ENCODE measurements around the gene TMEM204.

The TMEM204 gene

GRCh38 chr16:1509307-1510221 is 23.9 kb upstream of the TMEM204 start:
- Histone ChIP-seq H3K27ac (ENCODE audit: low read depth, low read length, severe bottlenecking) (no peak overlapping the region), H3K9me3 (ENCODE audit: control insufficient read depth, low read length) (no peaks in the 10 kb centered on the region), H3K4me3 (ENCODE audit: extremely low read depth, insufficient read depth, low read length, poor library complexity, severe bottlenecking) (no peak overlapping the region), H3K36me3 (ENCODE audit: control insufficient read depth, insufficient read depth, low read length) (peaks cover 58% of the 10 kb centered on the region), H3K4me1 (ENCODE audit: control insufficient read depth, insufficient read depth, low read length, poor library complexity, severe bottlenecking) (no peaks in the 10 kb centered on the region)
- WGBS, 2 experiments (ENCODE audit: insufficient coverage in 2 of 2) = 90 to 92% methylated on average over 29 to 41 of the region's 44 CpGs

GRCh38 chr16:1510272-1510671 is 23.2 kb upstream of the TMEM204 start:
- no peak overlapping the region for H3K27ac ChIP-seq (ENCODE audit: low read depth, low read length, severe bottlenecking)
- H3K4me1 ChIP-seq (ENCODE audit: control insufficient read depth, insufficient read depth, low read length, poor library complexity, severe bottlenecking) = no peaks in the 10 kb centered on the region
- WGBS, 2 experiments (ENCODE audit: insufficient coverage in 2 of 2) = 95 to 100% methylated on average over 8 to 9 of the region's 10 CpGs
- H3K36me3 ChIP-seq (ENCODE audit: control insufficient read depth, insufficient read depth, low read length) = peaks cover 53% of the 10 kb centered on the region
- H3K4me3 ChIP-seq (ENCODE audit: extremely low read depth, insufficient read depth, low read length, poor library complexity, severe bottlenecking) = no peak overlapping the region
- H3K9me3 ChIP-seq (ENCODE audit: control insufficient read depth, low read length) = no peaks in the 10 kb centered on the region

- Histone ChIP-seq H3K36me3 (ENCODE audit: control insufficient read depth, insufficient read depth, low read length) (peaks cover 50% of the 10 kb centered on the region), H3K4me3 (ENCODE audit: extremely low read depth, insufficient read depth, low read length, poor library complexity, severe bottlenecking) (no peak overlapping the region), H3K27ac (ENCODE audit: low read depth, low read length, severe bottlenecking) (no peak overlapping the region), H3K4me1 (ENCODE audit: control insufficient read depth, insufficient read depth, low read length, poor library complexity, severe bottlenecking) (no peaks in the 10 kb centered on the region), H3K9me3 (ENCODE audit: control insufficient read depth, low read length) (no peaks in the 10 kb centered on the region)
- WGBS, 2 experiments (ENCODE audit: insufficient coverage in 2 of 2) = 94% methylated on average over 20 to 23 of the region's 26 CpGs
These were observed 22.5 kb upstream of the TMEM204 start for GRCh38 chr16:1510941-1511351.

GRCh38 chr16:1511662-1512569 is 21.6 kb upstream of the TMEM204 start:
- H3K36me3 ChIP-seq (ENCODE audit: control insufficient read depth, insufficient read depth, low read length) = peaks cover 43% of the 10 kb centered on the region
- WGBS, 2 experiments (ENCODE audit: insufficient coverage in 2 of 2) = 94 to 96% methylated on average over 16 to 24 of the region's 30 CpGs

GRCh38 chr16:1512774-1513173 is 20.7 kb upstream of the TMEM204 start:
- Histone ChIP-seq H3K36me3 (ENCODE audit: control insufficient read depth, insufficient read depth, low read length) (peaks cover 41% of the 10 kb centered on the region), H3K27ac (ENCODE audit: low read depth, low read length, severe bottlenecking) (no peak overlapping the region), H3K9me3 (ENCODE audit: control insufficient read depth, low read length) (no peaks in the 10 kb centered on the region), H3K4me1 (ENCODE audit: control insufficient read depth, insufficient read depth, low read length, poor library complexity, severe bottlenecking) (no peaks in the 10 kb centered on the region), H3K4me3 (ENCODE audit: extremely low read depth, insufficient read depth, low read length, poor library complexity, severe bottlenecking) (no peak overlapping the region)
- WGBS, 2 experiments (ENCODE audit: insufficient coverage in 2 of 2) = 91 to 96% methylated on average over 12 to 14 of the region's 15 CpGs

More at GRCh38 chr16:1511662-1512569, 21.6 kb upstream of the TMEM204 start:
- Histone ChIP-seq H3K9me3 (ENCODE audit: control insufficient read depth, low read length) (no peaks in the 10 kb centered on the region), H3K27ac (ENCODE audit: low read depth, low read length, severe bottlenecking) (no peak overlapping the region), H3K4me1 (ENCODE audit: control insufficient read depth, insufficient read depth, low read length, poor library complexity, severe bottlenecking) (no peaks in the 10 kb centered on the region), H3K4me3 (ENCODE audit: extremely low read depth, insufficient read depth, low read length, poor library complexity, severe bottlenecking) (no peak overlapping the region)

- Histone ChIP-seq H3K9me3 (ENCODE audit: control insufficient read depth, low read length) (no peaks in the 10 kb centered on the region), H3K4me3 (ENCODE audit: extremely low read depth, insufficient read depth, low read length, poor library complexity, severe bottlenecking) (no peak overlapping the region), H3K27ac (ENCODE audit: low read depth, low read length, severe bottlenecking) (no peak overlapping the region), H3K36me3 (ENCODE audit: control insufficient read depth, insufficient read depth, low read length) (peaks cover 35% of the 10 kb centered on the region), H3K4me1 (ENCODE audit: control insufficient read depth, insufficient read depth, low read length, poor library complexity, severe bottlenecking) (no peaks in the 10 kb centered on the region)
- WGBS, 2 experiments (ENCODE audit: insufficient coverage in 2 of 2) = 100% methylated on average over 2 of the region's 3 CpGs; no CpG with 5 or more reads in 1 of the 2 experiments
These were observed 19.0 kb upstream of the TMEM204 start for GRCh38 chr16:1514507-1514906.

GRCh38 chr16:1518626-1519135 is 14.8 kb upstream of the TMEM204 start:
- Histone ChIP-seq H3K36me3 (ENCODE audit: control insufficient read depth, insufficient read depth, low read length) (peaks cover 16% of the 10 kb centered on the region), H3K27ac (ENCODE audit: low read depth, low read length, severe bottlenecking) (no peak overlapping the region), H3K4me3 (ENCODE audit: extremely low read depth, insufficient read depth, low read length, poor library complexity, severe bottlenecking) (no peak overlapping the region), H3K9me3 (ENCODE audit: control insufficient read depth, low read length) (no peaks in the 10 kb centered on the region), H3K4me1 (ENCODE audit: control insufficient read depth, insufficient read depth, low read length, poor library complexity, severe bottlenecking) (no peaks in the 10 kb centered on the region)
- WGBS, 2 experiments (ENCODE audit: insufficient coverage in 2 of 2) = 96% methylated on average over 16 of the region's 16 CpGs

- Histone ChIP-seq H3K9me3 (ENCODE audit: control insufficient read depth, low read length) (no peaks in the 10 kb centered on the region), H3K4me1 (ENCODE audit: control insufficient read depth, insufficient read depth, low read length, poor library complexity, severe bottlenecking) (no peaks in the 10 kb centered on the region), H3K36me3 (ENCODE audit: control insufficient read depth, insufficient read depth, low read length) (peaks cover 10% of the 10 kb centered on the region), H3K27ac (ENCODE audit: low read depth, low read length, severe bottlenecking) (no peak overlapping the region), H3K4me3 (ENCODE audit: extremely low read depth, insufficient read depth, low read length, poor library complexity, severe bottlenecking) (no peak overlapping the region)
- 95 to 96% methylated on average over 17 of the region's 17 CpGs for whole genome bisulfite sequencing, 2 experiments (ENCODE audit: insufficient coverage in 2 of 2)
These were observed 13.6 kb upstream of the TMEM204 start for GRCh38 chr16:1519831-1520230.

GRCh38 chr16:1520461-1520860 is 13.0 kb upstream of the TMEM204 start:
- no peaks in the 10 kb centered on the region for H3K9me3 ChIP-seq (ENCODE audit: control insufficient read depth, low read length)
- H3K36me3 ChIP-seq (ENCODE audit: control insufficient read depth, insufficient read depth, low read length) = peaks cover 10% of the 10 kb centered on the region
- H3K4me3 ChIP-seq (ENCODE audit: extremely low read depth, insufficient read depth, low read length, poor library complexity, severe bottlenecking) = no peak overlapping the region
- WGBS, 2 experiments (ENCODE audit: insufficient coverage in 2 of 2) = 95 to 97% methylated on average over 17 to 19 of the region's 19 CpGs
- no peaks in the 10 kb centered on the region for H3K4me1 ChIP-seq (ENCODE audit: control insufficient read depth, insufficient read depth, low read length, poor library complexity, severe bottlenecking)
- no peak overlapping the region for H3K27ac ChIP-seq (ENCODE audit: low read depth, low read length, severe bottlenecking)

- Histone ChIP-seq H3K36me3 (ENCODE audit: control insufficient read depth, insufficient read depth, low read length) (peaks cover 10% of the 10 kb centered on the region), H3K4me1 (ENCODE audit: control insufficient read depth, insufficient read depth, low read length, poor library complexity, severe bottlenecking) (no peaks in the 10 kb centered on the region), H3K9me3 (ENCODE audit: control insufficient read depth, low read length) (no peaks in the 10 kb centered on the region), H3K4me3 (ENCODE audit: extremely low read depth, insufficient read depth, low read length, poor library complexity, severe bottlenecking) (no peak overlapping the region), H3K27ac (ENCODE audit: low read depth, low read length, severe bottlenecking) (no peak overlapping the region)
- 92 to 94% methylated on average over 29 to 30 of the region's 30 CpGs for WGBS, 2 experiments (ENCODE audit: insufficient coverage in 2 of 2)
These were observed 9.8 kb upstream of the TMEM204 start for GRCh38 chr16:1523581-1524245.

Measured in mesodermal cell (in vitro differentiated cells).